Natural killer cell (primary cell): ENCODE data around the gene DEFB123. TPM values are rescaled to one million over a fixed set of nuclear protein-coding genes. Genes with fewer than 3 reads are reported as not detected.
"Not testable (repeated sequence)": the region's sequence is repeated elsewhere in the genome, so short reads cannot be mapped to it uniquely, and the experiment has no call there.

ENCODE experiments used
- ATAC-seq, 3 donors: fragments of 150-1000 bp in 2 of 3; fragments of 200-7000 bp in 1 of 3; cut with Tn5 transposase; 1 replicate in 1 of 3; 2 replicates in 2 of 3; pipeline ENCODE4 v1.10.0; 2021; ENCODE audit warnings: mild to moderate bottlenecking in 2 of 3, moderate library complexity in 2 of 3
- DNase-seq, 2 donors: peaks; one replicate each; pipeline versions ENCODE4 v3.0.0 to v3.0.0-alpha.2; 2013 to 2021; ENCODE audit warnings: mixed read lengths in 1 of 2
- H3K27ac ChIP-seq: one replicate; pipeline ENCODE4 v1.5.1; 2013; ENCODE audit warnings: mild to moderate bottlenecking, low read length
- H3K27me3 ChIP-seq: one replicate; pipeline ENCODE4 v1.6.1; 2013; ENCODE audit warnings: low read length; ENCODE audit not compliant: control insufficient read depth, insufficient read depth
- H3K36me3 ChIP-seq: one replicate; pipeline ENCODE4 v1.6.1; 2013; ENCODE audit warnings: low read length; ENCODE audit not compliant: control insufficient read depth, insufficient read depth
- H3K4me1 ChIP-seq: one replicate; pipeline ENCODE4 v1.6.1; 2013; ENCODE audit warnings: low read length; ENCODE audit not compliant: control insufficient read depth, insufficient read depth
- H3K4me3 ChIP-seq: one replicate; pipeline ENCODE4 v1.5.1; 2013; ENCODE audit warnings: low read length
- H3K9me3 ChIP-seq: one replicate; pipeline ENCODE4 v1.6.1; 2013; ENCODE audit warnings: low read length; ENCODE audit not compliant: control insufficient read depth, insufficient read depth
- H3K27ac Mint-ChIP-seq, 2 donors: one replicate each; pipeline ENCODE4 v1.8.0; 2022; ENCODE audit warnings: mild to moderate bottlenecking in 2 of 2, mixed read lengths in 2 of 2, moderate library complexity in 1 of 2
- H3K27me3 Mint-ChIP-seq, 2 donors: one replicate each; pipeline ENCODE4 v1.8.0; 2022; ENCODE audit warnings: low read depth in 2 of 2, mixed read lengths in 2 of 2
- H3K36me3 Mint-ChIP-seq: one replicate; pipeline ENCODE4 v1.8.0; 2022; ENCODE audit warnings: mixed read lengths
- H3K4me1 Mint-ChIP-seq, 2 donors: one replicate each; pipeline ENCODE4 v1.8.0; 2022; ENCODE audit warnings: mixed read lengths in 2 of 2
- H3K4me3 Mint-ChIP-seq: one replicate; pipeline ENCODE4 v1.8.0; 2022; ENCODE audit warnings: mild to moderate bottlenecking, moderate library complexity, mixed read lengths
- H3K9me3 Mint-ChIP-seq, 2 donors: one replicate each; pipeline ENCODE4 v1.8.0; 2022; ENCODE audit warnings: mixed read lengths in 2 of 2
- CTCF ChIP-seq: fragments of 200-600 bp; IDR thresholded peaks from one replicate; pipeline ENCODE4 v1.8.0; 2022; ENCODE audit warnings: antibody characterized with exemption
- WGBS: methylation state at CpG from one replicate; pipeline ENCODE4 v1.1.7; 2013; ENCODE audit warnings: missing lambda C conversion rate; ENCODE audit not compliant: insufficient coverage; 5-methylcytosine and 5-hydroxymethylcytosine counted together
- intact Hi-C: fragments of 100-400 bp; cut with micrococcal nuclease; formaldehyde crosslinking; loops from one replicate; pipeline ENCODE4 v1.14.2; 2022
- total RNA-seq, 4 donors: library from RNA; stranded (reverse); fragments of 120-200 nt in 1 of 4; gene quantifications; one replicate each; pipeline versions ENCODE4 v1.2.3 to v1.2.4, GENCODE V29; 2013 to 2022

DEFB123 gene
- total RNA-seq, 3 donors from 2014 or later (not counting 1 experiment from before 2014, with no cell fraction given): not detected

GRCh38 chr20:31452575-31452974 is 12.1 kb downstream of the DEFB123 start:
- WGBS: 96% methylated on average over 2 of the region's 2 CpGs
- intact Hi-C loops: no loop called here
- DNase-seq (no peak), ATAC-seq (no peak)
- Histone ChIP-seq H3K4me1 (no peaks in the 10 kb centered on the region), H3K27ac (no peak overlapping the region), H3K36me3 (no peaks in the 10 kb centered on the region), H3K9me3 (no peaks in the 10 kb centered on the region), H3K27me3 (no peaks in the 10 kb centered on the region), H3K4me3 (no peak overlapping the region)
- H3K36me3 Mint-ChIP-seq: no peaks in the 10 kb centered on the region
- no peak overlapping the region for H3K27ac Mint-ChIP-seq
- no peak overlapping the region for H3K4me3 Mint-ChIP-seq
- H3K4me1 Mint-ChIP-seq: no peaks in the 10 kb centered on the region
- no peaks in the 10 kb centered on the region for H3K9me3 Mint-ChIP-seq
- no peak for TF ChIP-seq CTCF
- peaks cover 5 to 15% of the 10 kb centered on the region in 2 donors for H3K27me3 Mint-ChIP-seq

- Mint-ChIP-seq H3K4me1 (no peaks in the 10 kb centered on the region), H3K27ac (no peak overlapping the region), H3K27me3 (peaks cover 5 to 10% of the 10 kb centered on the region in 2 donors), H3K4me3 (no peak overlapping the region), H3K36me3 (no peaks in the 10 kb centered on the region), H3K9me3 (no peaks in the 10 kb centered on the region)
- Histone ChIP-seq H3K27ac (no peak overlapping the region), H3K27me3 (peaks cover 2% of the 10 kb centered on the region), H3K4me1 (no peaks in the 10 kb centered on the region), H3K36me3 (no peaks in the 10 kb centered on the region), H3K4me3 (no peak overlapping the region), H3K9me3 (no peaks in the 10 kb centered on the region)
- WGBS: 100% methylated on average over 1 of the region's 1 CpG
- no peak for TF ChIP-seq CTCF
- ATAC-seq: no peak
- no peak for DNase-seq
- intact Hi-C loops: no loop called here
Observed at GRCh38 chr20:31454361-31454760, 13.9 kb downstream of the DEFB123 start.

GRCh38 chr20:31470946-31471345 is 30.5 kb downstream of the DEFB123 start:
- H3K9me3 ChIP-seq, H3K4me3 ChIP-seq, ATAC-seq, H3K27me3 ChIP-seq, H3K4me1 ChIP-seq, H3K27ac ChIP-seq, H3K27ac Mint-ChIP-seq, H3K36me3 Mint-ChIP-seq, intact Hi-C loops, H3K9me3 Mint-ChIP-seq, H3K4me1 Mint-ChIP-seq, H3K4me3 Mint-ChIP-seq, DNase-seq, H3K36me3 ChIP-seq: not testable (repeated sequence)
- H3K27me3 Mint-ChIP-seq: peaks cover 18 to 25% of the 10 kb centered on the region in 2 donors
- WGBS: 100% methylated on average over 7 of the region's 33 CpGs

- ATAC-seq (no peak), DNase-seq (no peak)
- H3K9me3 Mint-ChIP-seq: no peaks in the 10 kb centered on the region
- no peak overlapping the region for H3K27ac ChIP-seq
- H3K27me3 Mint-ChIP-seq: peaks cover 28 to 31% of the 10 kb centered on the region in 2 donors
- intact Hi-C loops: no loop called here
- 72% methylated on average over 7 of the region's 8 CpGs for WGBS
- H3K27me3 ChIP-seq: peaks cover 10% of the 10 kb centered on the region
- no peaks in the 10 kb centered on the region for H3K9me3 ChIP-seq
- no peak overlapping the region for H3K4me3 Mint-ChIP-seq
- H3K4me1 ChIP-seq: peaks cover 7% of the 10 kb centered on the region
- H3K4me3 ChIP-seq: no peak overlapping the region
- H3K27ac Mint-ChIP-seq: no peak overlapping the region
- TF ChIP-seq CTCF: no peak
- H3K4me1 Mint-ChIP-seq: peaks cover 6 to 9% of the 10 kb centered on the region in 2 donors
- H3K36me3 ChIP-seq: no peaks in the 10 kb centered on the region
- no peaks in the 10 kb centered on the region for H3K36me3 Mint-ChIP-seq
Observed at GRCh38 chr20:31472395-31473330, 32.2 kb downstream of the DEFB123 start.
